Activated naive CD8-positive, alpha-beta T cell (primary cell): Measurements from ENCODE around the gene CCDC88C.
A peak's percentile ranks its signal among the peaks of the same experiment; 100 is the strongest.
"Not testable (repeated sequence)": the region's sequence is repeated elsewhere in the genome, so short reads cannot be mapped to it uniquely, and the experiment has no call there.

Experiments used
- H3K27ac Mint-ChIP-seq: one replicate; pipeline ENCODE4 v1.8.0; 2021; ENCODE audit warnings: mixed read lengths
- H3K27me3 Mint-ChIP-seq: one replicate; pipeline ENCODE4 v1.8.0; 2021; ENCODE audit warnings: mixed read lengths
- H3K36me3 Mint-ChIP-seq: one replicate; pipeline ENCODE4 v1.8.0; 2021; ENCODE audit warnings: mixed read lengths
- H3K4me1 Mint-ChIP-seq: one replicate; pipeline ENCODE4 v1.8.0; 2021; ENCODE audit warnings: low read depth, mixed read lengths
- H3K4me3 Mint-ChIP-seq: one replicate; pipeline ENCODE4 v1.8.0; 2021; ENCODE audit warnings: mild to moderate bottlenecking, mixed read lengths
- H3K9me3 Mint-ChIP-seq: one replicate; pipeline ENCODE4 v1.8.0; 2021; ENCODE audit warnings: low read depth, mixed read lengths

Gene CCDC88C

DNA sequence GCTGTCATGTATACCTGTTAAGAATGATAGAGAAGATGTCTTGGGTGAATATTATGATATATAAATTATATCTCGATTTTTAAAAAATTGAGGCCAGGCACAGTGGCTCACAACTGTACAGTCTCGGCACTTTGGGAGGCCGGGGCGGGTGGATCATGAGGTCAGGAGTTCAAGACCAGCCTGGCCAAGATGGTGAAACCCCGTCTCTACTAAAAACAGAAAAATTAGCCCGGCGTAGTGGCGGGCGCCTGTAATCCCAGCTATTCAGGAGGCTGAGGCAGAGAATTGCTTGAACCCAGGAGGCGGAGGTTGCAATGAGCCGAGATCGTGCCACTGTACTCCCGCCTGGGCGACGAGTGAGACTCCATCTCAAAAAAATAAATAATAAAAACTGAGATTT, 151.3 kb downstream of the CCDC88C start:
- H3K27ac Mint-ChIP-seq, H3K27me3 Mint-ChIP-seq, H3K36me3 Mint-ChIP-seq, H3K9me3 Mint-ChIP-seq, H3K4me3 Mint-ChIP-seq: not testable (repeated sequence)
- peaks cover 53% of the 10 kb centered on the region for H3K4me1 Mint-ChIP-seq

DNA sequence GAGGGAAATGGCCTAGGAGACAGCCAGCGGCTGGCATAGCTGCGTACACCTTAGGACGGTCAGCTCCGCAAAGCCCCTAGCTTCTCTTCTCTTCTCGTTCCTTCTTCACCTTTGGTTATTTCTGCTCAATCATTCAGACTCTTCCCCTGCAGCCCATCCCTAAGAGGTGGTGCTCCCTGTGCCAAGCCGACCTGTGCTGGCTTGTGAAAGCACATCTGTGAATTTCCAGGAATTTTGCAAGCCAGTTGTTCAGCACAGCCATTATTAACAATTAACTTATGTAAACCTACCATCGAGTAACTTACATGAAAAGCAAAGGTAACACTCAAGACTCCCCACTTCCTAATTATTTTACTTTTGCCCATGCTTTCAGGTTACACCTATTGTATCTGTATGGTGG, 152.2 kb downstream of the CCDC88C start:
- H3K36me3 Mint-ChIP-seq: peaks cover 6% of the 10 kb centered on the region
- H3K27ac Mint-ChIP-seq: peak overlapping the region; percentile 87
- no peaks in the 10 kb centered on the region for H3K9me3 Mint-ChIP-seq
- H3K4me3 Mint-ChIP-seq: peak overlapping the region; percentile 83
- H3K27me3 Mint-ChIP-seq: no peaks in the 10 kb centered on the region
- peaks cover 57% of the 10 kb centered on the region for H3K4me1 Mint-ChIP-seq

DNA sequence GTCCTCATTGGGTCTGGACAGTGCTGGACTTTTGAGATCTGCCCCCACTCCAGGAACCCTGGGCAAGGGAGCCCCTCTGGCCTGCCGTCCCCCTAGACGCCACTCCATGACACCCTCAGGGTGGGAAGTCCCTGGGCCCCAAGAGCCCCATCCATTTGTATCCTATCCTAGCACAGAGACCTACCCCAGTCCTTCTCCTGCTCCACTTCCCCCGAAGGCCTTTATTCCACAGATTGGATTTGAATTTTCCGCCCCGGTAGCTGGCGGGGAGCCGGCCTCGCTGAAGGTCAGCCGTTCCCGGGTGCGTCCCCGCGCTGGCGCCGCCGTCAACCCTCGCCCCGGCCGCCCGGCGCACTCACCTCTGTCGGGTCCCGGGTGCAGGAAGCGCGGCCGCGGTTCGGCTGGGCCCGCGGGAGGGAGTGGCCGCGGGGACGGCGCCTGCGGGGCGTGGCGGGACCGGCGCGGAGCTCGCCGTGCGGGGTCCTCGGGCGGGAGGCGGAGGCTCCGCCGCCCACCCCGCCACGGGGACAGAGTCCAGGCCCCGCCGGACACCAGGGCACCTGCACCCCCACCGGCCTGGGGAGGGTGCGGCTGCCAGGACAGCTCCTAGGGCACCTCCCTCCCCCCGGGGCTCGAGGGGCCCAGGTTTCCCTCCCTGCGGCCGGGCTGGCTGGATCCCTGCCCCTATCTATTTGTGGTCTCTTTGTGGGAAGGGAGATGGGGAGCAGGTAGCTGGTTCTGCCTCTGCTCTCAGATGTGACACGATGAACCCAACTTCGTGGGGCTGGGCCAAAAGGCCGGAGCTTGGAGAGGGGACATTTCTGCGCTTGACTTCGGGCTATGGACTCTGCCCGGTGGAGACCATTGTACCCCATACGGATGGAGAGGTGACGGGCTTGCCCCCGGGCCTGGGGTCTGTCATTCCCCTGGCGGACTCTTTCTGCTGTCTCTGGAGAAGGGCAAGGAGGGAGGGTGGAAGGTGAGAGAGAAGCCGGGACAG, 153.2 kb downstream of the CCDC88C start:
- Mint-ChIP-seq H3K27ac (peak overlapping the region; percentile 61), H3K27me3 (no peaks in the 10 kb centered on the region), H3K36me3 (peaks cover 6% of the 10 kb centered on the region), H3K9me3 (no peaks in the 10 kb centered on the region), H3K4me3 (peak overlapping the region; percentile 78), H3K4me1 (peaks cover 59% of the 10 kb centered on the region)

DNA sequence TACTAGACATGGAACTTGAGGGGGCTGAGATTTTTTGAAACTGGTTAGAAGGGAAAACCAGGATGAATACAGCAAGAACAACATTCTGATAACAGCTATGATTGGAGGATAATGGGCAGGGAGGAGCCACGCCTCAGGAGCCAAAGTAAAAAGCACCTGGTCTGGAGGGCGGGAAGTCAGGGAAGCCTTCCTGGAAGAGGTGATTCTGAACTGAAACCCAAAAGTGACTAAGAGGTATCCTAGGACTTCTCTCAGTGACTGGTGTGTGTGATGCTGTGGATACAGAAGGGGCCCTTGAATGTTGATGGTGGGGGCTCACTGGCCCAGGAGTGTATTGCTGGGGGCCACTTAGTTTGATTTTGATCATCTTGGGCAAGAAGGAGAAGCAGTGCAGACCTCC, 154.3 kb downstream of the CCDC88C start:
- Mint-ChIP-seq H3K4me1 (peaks cover 52% of the 10 kb centered on the region), H3K36me3 (peaks cover 6% of the 10 kb centered on the region)

DNA sequence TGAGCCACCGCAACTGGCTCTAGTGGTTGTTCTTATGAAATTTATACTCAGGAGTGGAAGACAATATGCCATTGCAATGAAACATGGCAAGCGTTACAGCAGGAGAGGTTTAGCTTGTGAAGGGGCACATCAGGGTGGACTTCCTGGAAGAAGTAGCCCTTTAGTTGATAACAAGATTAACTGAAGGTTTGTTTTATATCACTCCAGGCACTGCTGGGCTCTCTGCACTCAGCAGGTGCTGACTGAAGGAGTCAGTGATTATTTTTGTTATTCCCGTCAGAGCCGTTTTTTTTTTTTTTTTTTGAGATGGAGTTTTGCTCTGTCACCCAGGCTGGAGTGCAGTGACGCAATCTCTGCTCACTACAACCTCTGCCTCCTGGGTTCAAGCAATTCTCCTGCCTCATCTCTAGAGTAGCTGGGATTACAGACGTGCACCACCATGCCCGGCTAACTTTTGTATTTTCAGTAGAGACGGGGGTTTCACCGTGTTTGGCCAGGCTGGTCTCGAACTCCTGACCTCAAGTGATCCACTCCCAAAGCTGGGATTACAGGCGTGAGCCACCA, 155.6 kb downstream of the CCDC88C start:
- Mint-ChIP-seq H3K27ac (no peak overlapping the region), H3K9me3 (no peaks in the 10 kb centered on the region), H3K36me3 (no peaks in the 10 kb centered on the region), H3K27me3 (no peaks in the 10 kb centered on the region), H3K4me3 (no peak overlapping the region), H3K4me1 (peaks cover 48% of the 10 kb centered on the region)

More for the DNA sequence above, 154.3 kb downstream of the CCDC88C start:
- Mint-ChIP-seq H3K4me3 (peak overlapping the region; percentile 78), H3K27ac (peak overlapping the region; percentile 52), H3K27me3 (no peaks in the 10 kb centered on the region), H3K9me3 (no peaks in the 10 kb centered on the region)

DNA sequence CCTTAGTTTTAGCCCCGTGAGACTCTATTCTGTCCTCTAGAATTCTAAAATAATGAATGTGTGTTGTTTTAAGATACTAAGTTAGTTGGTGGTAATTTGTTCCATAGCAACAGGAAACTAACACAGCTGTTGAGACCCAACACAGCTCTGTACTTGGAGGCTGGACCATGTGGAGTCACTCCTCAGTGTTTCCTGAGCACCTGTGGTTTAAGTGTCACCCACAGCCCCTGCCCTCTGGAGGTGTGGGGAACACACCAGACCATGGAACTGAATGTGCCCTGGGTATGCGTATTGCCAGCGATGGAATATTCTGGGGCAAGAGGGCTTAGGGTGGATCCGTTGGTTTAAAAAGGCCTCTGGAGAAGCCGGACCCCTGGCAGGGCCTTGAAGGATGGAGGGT, 156.5 kb downstream of the CCDC88C start:
- Mint-ChIP-seq H3K4me3 (no peak overlapping the region), H3K27me3 (no peaks in the 10 kb centered on the region), H3K36me3 (no peaks in the 10 kb centered on the region), H3K27ac (no peak overlapping the region), H3K4me1 (peaks cover 44% of the 10 kb centered on the region), H3K9me3 (no peaks in the 10 kb centered on the region)

DNA sequence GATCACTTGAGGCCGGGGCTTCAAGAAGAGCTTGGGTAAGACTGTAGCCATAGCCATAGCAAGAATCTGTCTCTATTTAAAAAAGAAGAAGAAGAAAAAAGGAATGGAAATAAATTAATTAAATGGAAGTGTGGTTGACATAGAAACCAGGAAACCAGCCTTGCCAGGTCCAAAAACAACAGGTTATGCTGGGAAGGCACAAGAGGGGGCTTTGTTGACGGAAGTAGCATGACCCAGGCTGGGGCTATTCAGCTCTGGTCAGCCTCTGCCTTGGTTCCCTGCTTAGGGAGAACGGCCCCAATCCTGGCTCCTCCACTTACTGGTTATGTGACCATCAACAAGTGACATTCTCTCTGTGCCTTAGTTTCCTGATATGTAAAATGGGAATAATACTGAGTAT, 158.7 kb downstream of the CCDC88C start:
- peak overlapping the region; percentile 29 for H3K27ac Mint-ChIP-seq
- H3K4me3 Mint-ChIP-seq: no peak overlapping the region
- no peaks in the 10 kb centered on the region for H3K36me3 Mint-ChIP-seq

DNA sequence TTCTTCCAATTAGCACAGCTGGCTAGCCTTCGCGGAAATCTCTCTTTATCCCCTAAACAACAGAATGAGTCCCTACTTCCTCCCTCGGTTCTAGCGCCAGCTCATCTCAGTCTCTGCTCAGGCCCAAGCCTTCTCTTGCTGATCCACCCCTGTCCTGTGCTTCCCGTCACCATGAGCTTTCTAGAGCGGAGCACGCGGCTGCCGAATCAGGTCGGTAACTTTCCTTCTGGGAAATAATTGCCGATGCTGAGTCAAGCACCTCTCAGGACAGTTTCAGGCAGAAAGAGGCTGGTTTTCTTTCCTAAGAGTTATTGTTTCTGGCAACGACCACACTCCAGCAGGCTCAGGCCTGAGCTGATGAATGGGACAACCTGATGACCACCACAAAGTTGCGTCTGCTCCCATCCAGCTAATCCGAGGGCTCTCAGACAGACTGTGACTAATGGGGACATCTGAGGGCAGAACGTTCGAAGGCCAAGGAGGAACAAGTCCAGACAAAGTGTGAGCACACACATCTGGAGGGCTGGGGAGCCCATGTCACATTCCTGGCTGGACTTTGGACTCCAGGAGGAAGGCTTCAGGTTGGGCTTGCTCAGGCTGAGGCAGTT, 159.5 kb downstream of the CCDC88C start:
- no peaks in the 10 kb centered on the region for H3K27me3 Mint-ChIP-seq
- H3K4me1 Mint-ChIP-seq: peaks cover 39% of the 10 kb centered on the region
- no peaks in the 10 kb centered on the region for H3K9me3 Mint-ChIP-seq
- no peak overlapping the region for H3K27ac Mint-ChIP-seq
- H3K4me3 Mint-ChIP-seq: no peak overlapping the region
- no peaks in the 10 kb centered on the region for H3K36me3 Mint-ChIP-seq

More for the DNA sequence above, 158.7 kb downstream of the CCDC88C start:
- no peaks in the 10 kb centered on the region for H3K27me3 Mint-ChIP-seq
- H3K4me1 Mint-ChIP-seq: peaks cover 44% of the 10 kb centered on the region
- H3K9me3 Mint-ChIP-seq: no peaks in the 10 kb centered on the region

DNA sequence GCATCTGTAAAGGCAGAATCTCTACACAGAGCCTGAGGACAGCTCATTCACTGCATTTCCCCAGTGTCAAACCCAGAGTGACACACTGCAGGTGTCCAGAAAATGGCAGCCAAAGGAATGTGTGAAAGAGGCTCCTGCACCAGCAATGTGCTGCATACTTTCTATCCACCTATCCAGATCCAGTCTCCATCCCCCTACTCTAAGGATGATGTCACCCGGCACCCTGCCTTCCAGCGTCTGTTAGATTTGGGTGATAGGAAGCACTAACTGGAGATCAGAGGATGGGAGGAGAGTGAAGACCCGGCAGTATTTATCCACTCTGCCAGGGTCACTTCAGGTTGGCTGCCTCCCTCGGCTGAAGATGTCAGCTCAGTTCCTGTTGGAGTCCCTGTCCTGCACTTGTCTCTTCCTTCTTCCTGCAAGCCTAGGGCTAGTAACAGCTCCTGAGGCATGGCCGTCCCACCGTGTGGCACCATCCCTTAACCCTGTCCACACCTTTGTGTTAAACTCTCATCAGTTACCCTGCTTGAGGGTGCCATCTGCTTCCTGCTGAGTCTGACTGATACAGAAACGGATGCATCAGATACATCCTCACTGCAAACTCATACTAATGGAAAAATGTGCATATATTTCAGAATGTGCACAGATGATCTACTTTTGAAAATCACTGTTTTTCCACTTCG, 160.2 kb downstream of the CCDC88C start:
- Mint-ChIP-seq H3K27ac (no peak overlapping the region), H3K9me3 (no peaks in the 10 kb centered on the region), H3K36me3 (peaks cover 2% of the 10 kb centered on the region), H3K4me3 (no peak overlapping the region), H3K27me3 (no peaks in the 10 kb centered on the region), H3K4me1 (peaks cover 40% of the 10 kb centered on the region)

DNA sequence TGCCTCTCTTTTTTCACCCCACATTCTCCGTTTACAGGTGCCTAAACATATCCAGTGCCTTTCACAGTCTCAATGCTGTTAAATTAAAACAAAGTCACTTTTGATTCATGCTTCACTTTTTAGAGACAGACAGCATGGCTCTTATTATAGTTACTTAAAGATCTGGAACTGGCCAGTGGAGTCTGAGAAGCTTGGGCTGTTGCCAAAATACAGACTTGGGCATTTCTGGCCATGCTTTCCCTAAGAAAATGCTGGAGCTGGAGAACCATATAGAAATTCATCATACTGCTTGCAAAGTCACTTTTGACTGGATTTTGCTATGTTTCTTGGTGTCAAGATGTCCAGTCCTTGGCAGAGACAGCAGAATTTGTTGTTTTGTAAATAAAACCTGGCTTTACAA, 161.0 kb downstream of the CCDC88C start:
- Mint-ChIP-seq H3K4me3 (no peak overlapping the region), H3K27ac (no peak overlapping the region), H3K4me1 (peaks cover 46% of the 10 kb centered on the region), H3K36me3 (peaks cover 2% of the 10 kb centered on the region), H3K27me3 (no peaks in the 10 kb centered on the region), H3K9me3 (no peaks in the 10 kb centered on the region)

DNA sequence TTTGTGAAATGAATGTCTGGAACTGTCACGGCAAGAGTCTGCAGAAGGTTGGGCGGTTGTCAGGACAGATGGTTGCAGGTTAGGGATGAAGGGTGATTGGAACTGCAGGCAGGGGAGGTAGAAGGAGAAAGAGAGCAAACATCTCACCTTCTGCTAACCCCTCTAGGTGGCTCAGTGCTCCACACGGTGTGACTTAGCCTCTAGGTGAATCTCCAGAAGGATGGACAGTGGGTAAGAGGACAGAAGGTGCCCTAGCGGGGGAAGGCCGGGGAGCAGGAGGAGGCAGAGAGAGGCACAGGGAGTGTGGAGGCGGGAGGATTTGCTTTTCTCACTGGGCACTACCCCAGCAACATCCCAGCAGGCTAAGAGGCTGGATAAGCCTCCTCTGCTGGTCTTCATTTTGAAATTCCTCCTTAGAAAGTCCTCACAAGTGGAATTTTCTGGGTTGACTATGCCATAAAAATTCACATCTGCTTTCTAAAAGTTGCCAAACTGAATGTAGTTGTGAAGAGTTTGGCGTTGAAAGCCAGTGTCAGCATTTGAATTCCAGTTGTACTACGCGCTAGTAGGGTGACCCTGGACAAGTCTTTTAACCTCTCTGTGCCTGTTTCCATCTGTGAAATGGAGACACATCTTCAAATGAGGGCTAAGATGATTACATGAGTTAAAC, 162.5 kb downstream of the CCDC88C start:
- Mint-ChIP-seq H3K4me3 (no peak overlapping the region), H3K4me1 (peaks cover 51% of the 10 kb centered on the region), H3K27me3 (no peaks in the 10 kb centered on the region), H3K36me3 (peaks cover 2% of the 10 kb centered on the region), H3K9me3 (no peaks in the 10 kb centered on the region), H3K27ac (peak overlapping the region; percentile 86)

DNA sequence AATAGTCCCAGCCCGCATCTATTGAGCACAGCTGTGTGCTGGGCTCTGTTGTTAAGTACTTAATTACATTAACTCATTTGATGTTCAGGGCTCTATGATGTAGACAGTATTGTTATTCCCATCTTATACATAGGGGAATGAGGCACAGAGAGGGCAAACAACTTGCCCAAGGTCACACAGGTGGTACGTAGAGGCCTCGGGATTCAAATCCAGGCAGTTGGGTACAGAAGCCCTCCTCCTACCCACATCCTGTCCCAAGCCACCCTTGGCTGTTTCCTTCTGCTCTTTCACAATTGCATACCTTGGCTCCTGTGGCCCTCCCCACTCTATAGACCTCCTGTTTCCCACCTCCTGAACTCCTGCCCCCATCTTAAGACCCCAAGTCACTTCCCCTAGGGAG, 163.2 kb downstream of the CCDC88C start:
- H3K4me3 Mint-ChIP-seq: peak overlapping the region; percentile 78
- H3K4me1 Mint-ChIP-seq: peaks cover 55% of the 10 kb centered on the region
- no peaks in the 10 kb centered on the region for H3K27me3 Mint-ChIP-seq
- peak overlapping the region; percentile 86 for H3K27ac Mint-ChIP-seq
- no peaks in the 10 kb centered on the region for H3K9me3 Mint-ChIP-seq
- peaks cover 2% of the 10 kb centered on the region for H3K36me3 Mint-ChIP-seq

DNA sequence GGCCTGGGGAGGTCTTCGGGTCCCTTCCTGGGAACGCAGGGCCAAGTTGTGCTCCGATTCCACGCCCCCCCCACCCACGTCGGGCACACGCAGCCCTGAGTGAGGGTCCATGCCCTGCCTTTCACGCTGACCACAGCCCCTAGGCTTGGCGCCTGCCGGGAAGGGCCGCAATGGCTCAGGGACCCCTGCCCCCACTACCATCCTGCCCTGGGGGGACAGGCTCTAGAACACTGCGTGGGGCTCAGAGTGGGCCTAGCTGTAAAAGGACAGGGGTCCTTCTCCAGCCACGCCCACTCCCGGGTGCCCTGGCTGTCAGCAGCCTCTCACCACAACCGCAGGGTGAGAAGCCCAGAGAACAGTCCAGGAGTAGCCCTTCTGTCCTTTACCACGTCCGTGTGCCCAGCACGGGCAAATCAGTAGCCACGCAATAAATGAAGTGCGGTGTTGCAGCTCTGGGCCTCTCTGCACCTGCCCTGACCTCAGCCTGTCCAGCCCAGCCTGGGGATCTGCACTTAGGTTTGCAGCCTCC, 163.8 kb downstream of the CCDC88C start:
- peak overlapping the region; percentile 78 for H3K4me3 Mint-ChIP-seq
- peaks cover 57% of the 10 kb centered on the region for H3K4me1 Mint-ChIP-seq
- no peaks in the 10 kb centered on the region for H3K27me3 Mint-ChIP-seq
- peaks cover 2% of the 10 kb centered on the region for H3K36me3 Mint-ChIP-seq
- H3K9me3 Mint-ChIP-seq: no peaks in the 10 kb centered on the region
- H3K27ac Mint-ChIP-seq: peak overlapping the region; percentile 86
